HG03108 (cell line): Measurements from ENCODE around the gene KCNA2.

Source experiments
- ATAC-seq: cut with Tn5 transposase; IDR thresholded peaks from one replicate; pipeline ENCODE4 v1.9.1; 2021; ENCODE audit warnings: moderate library complexity; ENCODE audit not compliant: unreplicated experiment

The KCNA2 gene

DNA sequence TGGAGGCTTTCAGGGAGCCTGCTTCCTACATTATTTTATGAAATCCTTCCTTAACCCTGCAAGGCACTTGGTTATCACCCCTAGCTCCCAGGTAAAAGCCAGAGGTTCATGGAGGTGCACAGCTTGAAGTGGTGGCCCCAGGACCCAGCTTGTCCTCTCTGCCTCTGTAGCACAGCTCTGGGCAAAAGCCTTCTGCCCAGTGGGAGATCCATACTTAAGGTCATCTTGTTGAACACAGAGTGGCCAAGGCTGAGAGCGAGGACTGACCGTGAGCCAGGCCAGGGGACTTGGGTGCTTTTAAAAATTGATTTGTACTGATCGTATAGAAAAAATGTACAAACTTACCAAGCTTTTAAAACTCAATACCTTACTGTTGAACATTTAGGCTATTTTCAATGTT lies 33.4 kb downstream of the KCNA2 start:
- ATAC-seq = no peak

DNA sequence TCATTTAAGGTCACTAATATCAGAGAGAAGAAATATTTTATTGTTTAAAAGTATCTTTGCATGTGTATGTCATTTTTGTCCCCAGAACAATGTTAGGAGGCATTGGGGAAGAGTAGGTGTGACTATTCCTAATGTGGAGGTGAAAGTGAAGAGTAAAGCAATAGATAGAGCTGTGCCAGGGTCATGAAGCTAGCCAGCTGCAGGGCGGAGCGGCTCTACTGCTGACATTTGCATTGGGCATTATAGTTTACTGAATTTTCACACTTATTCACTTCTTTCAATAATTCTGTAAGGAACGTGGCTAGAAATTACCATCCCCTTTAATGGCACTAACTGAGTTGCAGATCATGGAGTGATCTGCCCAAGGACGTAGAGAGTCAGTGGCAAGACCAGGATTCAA lies 35.3 kb downstream of the KCNA2 start:
- no peak for ATAC-seq

DNA sequence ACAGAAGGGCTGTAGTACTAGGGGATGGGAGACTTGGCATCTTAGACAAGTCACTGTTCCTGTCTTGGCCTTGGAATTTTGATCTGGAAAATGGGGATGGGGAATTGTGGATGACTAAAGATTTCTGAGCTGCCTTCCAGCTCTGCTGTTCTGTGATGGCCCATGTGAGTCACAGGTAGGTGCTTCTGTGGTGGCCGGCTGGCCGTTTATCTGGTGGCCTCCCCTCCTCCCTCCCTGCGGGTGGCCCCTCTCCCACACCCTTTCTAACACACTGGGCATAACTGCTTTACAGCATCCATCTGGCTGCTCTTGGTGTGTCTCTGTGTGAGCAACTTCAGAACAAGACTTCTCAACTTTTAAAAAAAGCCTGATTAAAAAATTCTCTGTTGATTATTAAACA lies 35.9 kb downstream of the KCNA2 start:
- ATAC-seq = no peak

DNA sequence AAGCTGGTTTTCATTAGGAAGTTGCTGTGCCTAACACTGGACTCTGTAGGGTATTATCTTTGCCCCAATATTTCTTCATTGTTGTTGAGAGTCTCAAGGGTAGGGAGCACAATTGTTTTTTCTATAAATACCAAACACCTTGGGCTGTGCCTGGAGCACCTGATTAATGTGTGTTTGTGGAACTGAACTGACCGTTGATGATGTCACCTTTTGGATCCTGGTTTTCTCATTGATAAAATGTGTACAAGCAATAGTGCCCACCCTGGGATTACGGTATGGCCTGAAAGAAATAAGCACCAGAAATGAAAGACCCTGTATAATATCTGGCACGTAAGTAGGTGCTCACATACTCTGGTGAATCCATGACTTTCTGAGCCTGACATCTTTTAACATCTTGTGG lies 39.3 kb downstream of the KCNA2 start:
- no peak for ATAC-seq

DNA sequence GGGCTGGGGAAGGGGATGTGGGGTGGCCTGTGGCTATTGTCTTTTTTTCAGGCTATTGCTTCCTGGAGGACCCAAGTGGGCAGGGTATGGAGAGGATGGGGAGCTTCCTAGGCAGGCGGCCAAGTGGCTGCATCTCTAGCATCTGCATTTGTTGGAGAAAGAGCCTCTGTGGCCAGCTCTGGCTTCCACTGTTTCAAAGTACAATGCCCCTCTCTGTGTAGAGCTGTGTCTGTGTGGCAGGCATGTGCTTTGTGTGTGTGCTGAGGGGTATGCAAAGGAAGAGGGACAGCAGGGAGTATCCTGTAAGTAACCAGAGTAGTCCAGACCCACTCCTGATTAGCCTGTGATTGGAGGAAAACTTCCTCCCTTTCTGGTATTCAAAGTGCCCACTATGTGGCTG lies 40.6 kb downstream of the KCNA2 start:
- ATAC-seq = no peak

DNA sequence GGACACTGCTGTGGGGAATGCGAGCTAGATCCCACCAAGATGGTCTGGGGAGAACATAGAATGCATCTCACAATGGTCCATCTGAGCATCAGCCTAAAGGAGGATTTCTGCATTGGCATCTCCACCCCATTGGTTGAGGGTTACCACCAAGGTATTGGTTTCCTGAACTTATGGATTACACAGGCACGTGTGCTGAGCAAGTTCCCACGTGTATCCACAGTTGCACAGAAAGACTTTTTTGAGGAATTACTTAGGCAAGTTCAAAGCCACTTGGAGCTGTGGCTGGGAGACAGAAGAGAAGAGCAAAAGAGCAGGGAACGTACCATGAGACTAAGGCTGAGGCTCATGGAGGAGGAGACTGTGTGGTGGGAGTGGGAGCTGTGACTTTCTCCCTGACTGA lies 43.1 kb downstream of the KCNA2 start:
- ATAC-seq = no peak

DNA sequence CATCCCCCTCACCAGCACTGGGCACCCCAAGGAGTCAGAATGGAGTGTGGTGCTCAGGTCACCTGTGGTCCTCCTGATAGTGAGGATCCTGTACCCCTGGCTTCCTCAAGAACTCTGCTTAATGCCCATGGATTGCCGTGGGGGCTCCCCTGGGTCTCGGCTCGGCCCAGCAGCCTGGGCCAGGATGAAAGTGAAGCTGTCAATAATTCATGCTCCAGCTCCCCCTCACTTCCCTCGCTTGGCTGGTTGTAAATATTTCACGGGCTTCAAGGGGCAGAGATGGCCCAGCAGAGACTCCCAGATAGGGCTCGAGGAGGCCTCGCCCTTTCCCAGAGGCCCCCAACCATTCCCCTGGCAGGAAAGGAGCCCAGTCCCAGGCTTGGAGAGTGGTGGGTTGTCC lies 44.6 kb downstream of the KCNA2 start:
- ATAC-seq = no peak

DNA sequence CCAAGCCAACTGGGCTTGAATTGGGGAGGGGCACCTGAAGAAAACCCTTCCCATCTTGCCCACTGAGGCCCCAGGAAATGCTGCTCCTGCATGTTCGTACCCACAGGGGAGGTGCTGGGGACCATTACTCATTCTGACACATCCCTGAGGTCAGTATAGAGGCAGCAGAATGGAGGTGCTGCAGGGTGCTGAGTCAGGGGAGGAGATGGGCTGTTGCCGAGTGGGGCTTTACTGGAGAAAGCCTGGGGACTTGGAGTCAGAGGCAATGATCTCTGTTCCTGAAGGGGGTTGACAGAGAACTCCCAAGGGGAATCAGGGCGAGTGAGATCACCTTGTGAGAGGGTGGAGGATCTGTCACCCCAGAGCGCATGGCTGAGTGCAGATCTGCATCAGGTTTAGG lies 47.0 kb downstream of the KCNA2 start:
- no peak for ATAC-seq

DNA sequence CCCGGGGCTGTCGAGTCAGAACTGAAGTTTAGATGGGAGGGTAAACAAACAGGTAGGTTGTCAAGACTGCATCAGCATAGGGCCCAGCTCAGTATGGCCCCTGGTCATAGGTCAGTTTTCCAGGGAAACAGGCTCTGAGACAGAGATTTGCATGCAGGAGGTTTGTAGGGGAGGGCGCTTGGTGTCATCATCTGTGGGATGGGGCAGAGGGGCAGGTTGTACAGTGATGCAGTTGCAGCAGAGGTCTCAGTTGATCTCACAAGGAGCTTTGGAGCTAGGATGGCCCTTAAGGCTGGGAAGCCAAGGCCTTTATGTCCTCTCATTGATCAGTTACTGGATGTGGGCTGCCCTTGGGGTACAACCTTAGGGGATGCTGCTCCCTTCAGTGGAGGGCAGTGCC lies 48.7 kb downstream of the KCNA2 start:
- no peak for ATAC-seq

DNA sequence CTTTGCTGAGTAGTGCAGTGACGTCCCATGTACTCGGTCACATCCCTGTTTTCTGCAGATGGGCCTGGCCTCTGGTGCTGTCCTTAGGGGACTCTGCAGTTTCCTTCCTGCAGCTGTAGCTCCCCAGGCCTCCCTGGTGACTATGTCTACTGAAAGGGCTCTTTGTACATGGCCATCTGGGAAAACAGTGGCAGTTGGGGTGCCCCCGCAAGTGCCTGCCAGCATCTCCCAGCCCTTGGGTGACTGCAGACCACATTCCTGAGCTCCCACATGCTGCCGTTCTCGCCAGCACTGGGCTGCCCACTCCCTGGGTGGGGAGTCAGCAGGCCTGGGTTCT lies 49.7 kb downstream of the KCNA2 start:
- ATAC-seq = no peak

DNA sequence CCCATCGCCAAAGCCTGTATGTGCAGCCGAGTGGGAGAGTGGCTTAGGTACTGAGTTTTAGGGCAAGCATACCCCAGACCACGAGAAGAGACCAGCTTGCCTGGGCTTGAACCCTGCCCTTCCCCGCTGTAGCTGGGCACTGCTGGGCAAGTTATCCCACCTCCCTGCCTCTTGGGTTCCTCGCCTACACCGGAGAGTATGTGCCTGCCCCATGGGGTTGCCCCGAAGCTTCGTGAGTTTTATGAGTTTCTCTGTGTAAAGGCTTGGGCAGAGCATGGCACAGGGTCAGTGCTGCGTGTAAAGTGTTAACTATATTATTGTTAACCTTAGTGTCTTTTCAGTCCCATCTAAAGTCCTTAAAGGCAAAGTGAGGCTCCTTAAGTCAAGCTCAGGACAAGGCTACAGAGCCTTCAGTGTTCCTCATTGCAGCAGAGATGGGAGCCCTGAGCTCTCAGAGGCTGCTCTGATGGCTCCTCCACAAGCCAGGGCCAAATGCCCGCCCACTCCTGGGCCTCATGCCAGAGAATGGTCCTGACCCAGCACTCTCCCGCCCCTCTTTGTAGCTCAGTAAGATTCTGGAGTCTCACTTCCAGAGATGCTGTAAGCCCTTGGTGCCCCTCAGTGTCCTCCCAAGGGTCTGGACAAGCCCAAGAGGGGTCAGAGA lies 50.2 kb downstream of the KCNA2 start:
- ATAC-seq = no peak

DNA sequence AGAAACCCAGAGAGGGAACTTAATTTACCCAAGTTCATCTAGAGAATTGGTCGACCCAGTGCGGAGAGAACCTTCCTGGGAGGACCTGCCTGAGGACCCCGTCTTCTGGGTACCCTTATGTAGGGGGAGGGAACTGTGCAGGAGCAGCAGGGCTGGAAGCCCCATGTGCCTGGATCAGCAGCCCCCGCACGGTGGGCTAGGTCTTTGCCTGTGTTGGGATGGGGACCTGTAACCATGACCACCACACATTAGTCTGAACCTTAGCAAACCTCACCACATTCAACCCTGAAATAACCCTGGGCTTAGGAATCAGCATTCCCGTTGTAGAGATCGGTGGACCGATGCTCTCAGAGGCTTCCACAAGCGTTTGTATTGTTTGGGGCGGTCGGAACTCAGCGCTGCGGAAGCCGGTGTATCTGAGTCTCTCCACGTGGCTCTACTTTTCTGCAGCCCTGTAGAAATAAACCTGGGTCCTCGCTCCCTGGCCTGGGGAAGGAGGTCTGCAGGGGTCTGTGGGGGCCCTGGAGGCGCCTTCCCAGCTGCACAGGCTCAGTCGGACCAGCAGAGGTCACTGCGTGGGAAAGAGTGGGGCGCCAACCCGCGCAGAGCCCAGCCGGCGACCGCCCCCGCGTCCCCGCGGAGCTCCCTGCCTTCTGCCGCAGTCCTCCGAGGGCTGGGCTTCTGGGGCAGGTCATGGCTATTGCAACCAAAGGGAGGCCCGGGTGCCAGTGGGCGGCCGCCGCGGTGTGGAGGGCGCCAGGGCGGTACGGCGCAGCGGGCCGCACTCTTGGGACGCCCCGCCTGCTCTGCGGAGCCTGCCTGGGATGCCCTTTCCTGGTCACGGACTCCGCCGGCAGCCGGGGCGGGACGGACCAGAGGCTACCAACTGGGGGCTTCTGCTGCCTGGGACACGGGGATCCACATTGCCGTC lies 51.0 kb downstream of the KCNA2 start:
- no peak for ATAC-seq

DNA sequence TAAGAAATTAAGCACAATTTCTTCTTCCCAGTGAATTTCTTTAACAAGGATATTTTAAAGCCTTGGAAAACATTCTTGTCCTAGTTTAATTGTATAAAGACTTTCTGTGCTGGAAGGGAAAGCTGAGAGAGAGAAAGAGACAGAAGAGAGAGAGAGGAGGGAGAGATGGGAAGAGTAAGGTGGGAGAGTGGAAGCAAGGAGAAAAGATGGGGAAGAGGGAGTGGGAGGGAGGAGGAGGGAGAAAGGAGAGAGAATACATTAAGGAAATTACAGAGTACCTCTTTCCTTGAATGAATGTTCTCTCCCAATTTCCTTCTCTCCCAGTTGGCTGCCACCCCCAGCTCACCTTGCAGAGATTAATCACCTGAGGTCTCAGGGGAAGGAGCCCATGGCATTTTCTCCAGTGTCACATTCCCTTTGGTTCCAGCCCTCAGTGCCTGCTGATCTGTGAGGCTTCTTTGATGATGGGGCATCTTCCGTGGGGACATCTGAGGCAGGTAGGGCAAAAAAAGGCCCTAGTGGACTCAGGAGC lies 54.8 kb downstream of the KCNA2 start:
- no peak for ATAC-seq

DNA sequence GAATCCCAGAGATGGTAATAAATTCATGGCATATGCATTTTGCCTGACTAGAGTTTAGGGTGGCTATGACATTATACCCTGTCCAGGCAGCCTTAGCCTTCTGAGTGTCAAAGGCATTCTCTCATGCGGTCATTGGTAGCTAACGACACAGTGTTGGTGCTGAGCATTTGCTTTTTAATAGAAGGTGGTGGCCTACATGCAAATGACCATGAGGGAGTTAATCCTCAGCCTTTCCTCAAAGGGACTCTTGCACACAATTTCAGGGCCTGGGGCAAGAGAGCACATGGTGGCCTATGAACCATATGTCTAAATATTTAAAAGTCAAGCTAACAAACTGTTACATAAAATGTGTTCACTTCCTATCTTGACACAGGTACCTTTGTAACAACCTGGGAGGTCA lies 56.3 kb downstream of the KCNA2 start:
- ATAC-seq = no peak

DNA sequence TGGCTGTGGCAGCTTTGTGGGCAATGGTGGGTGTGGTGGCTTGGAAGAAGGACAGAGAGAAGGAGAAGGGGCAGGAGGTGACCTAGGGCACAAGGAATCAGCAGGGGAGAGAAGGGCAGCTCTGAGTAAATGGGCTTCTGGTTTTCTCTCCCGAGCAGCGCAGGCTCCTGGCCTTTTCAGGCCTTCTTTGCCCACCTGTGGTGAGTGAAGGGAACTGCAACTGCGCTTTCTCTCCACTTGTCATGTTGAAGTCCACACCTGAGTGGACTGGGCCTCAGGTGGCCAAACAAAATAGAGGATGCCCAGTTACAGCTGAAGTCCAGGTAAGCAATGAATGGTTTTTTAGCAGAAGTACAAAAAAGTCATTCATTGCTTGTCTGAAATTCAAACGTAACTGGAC lies 57.8 kb downstream of the KCNA2 start:
- no peak for ATAC-seq

DNA sequence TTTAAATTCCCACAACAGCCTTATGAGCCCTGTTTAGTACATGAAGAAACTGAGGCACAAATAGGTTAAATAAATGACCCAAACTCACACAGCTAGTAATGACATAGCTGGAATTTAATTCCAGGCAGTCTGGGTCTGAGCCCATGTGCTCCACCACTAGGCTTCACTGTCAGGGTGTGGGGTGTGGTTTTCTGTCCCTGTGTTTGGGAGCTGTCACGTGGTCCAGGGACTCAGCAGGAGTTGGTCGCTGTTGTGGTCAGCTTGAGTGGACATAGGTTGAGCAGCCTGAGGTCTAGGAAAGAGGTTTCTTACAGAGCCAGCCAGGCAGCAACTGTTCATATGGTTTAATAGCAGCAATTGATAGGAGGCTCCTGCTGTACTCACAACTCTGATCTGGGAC lies 59.1 kb downstream of the KCNA2 start:
- ATAC-seq = no peak

DNA sequence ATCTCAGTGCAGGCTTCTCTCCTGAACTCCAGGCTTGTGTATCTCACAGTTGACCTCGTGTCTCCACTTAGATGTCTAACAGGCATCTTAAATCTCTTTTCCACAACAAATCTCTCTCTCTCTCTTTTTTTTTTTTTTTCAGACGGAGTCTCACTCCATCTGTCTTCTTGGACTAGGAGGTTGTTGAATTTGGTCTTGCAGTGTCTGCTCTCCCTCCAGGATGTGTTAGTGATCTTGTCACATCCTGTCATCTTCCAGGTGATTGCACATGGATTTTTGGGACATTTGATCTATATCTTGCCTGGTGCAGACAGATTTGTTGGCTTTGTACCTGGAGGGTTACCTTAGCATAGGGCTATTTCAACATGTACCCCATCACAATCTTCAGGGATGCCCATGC lies 60.7 kb downstream of the KCNA2 start:
- ATAC-seq = no peak

DNA sequence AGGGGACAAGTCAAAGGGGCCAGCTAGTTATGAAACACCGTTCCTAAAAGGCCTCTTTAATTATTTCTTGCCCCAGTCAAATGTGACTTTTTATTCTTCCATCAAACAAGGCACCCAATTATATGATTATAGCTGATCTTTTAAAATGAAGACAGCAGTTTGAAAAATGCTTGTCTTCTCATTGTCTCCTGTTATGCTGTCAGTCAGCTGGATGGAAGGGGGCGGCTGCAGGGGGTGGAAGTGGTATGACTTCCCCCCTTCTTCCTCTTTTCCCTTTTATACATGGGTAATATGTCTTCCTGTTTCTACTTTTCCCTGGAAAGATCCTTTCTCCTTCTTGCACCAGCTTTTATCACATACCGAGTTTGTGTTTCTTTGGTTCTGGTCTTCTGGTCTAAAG lies 61.4 kb downstream of the KCNA2 start:
- ATAC-seq = no peak
